HepG2 (cell line): ENCODE data around the gene CTPS2. TPM values are rescaled to one million over a fixed set of nuclear protein-coding genes. Genes with fewer than 3 reads are reported as not detected.

Source experiments
- ATAC-seq: fragments of 200-7000 bp; cut with Tn5 transposase; 3 replicates; pipeline ENCODE4 v1.9.1; 2020; ENCODE audit warnings: mild to moderate bottlenecking, moderate library complexity
- BruUV-seq: library from RNA; stranded (reverse); fragments of 400-500 nt; replicated peaks from 2 replicates; lab custom pipeline; 2021; lab: Mats Ljungman, UMichigan
- CTCF ChIA-PET: fragments of 300-600 bp; formaldehyde crosslinking; extraction: SDS; loops from one replicate; lab custom pipeline; 2021; ENCODE audit warnings: low total read pairs, inconsistent platforms, low intra/inter-chr PET ratio; lab: Yijun Ruan, JAX
- POLR2A ChIA-PET: fragments of 350-600 bp; sonication (Branson Sonifier 250); formaldehyde crosslinking; loops from one replicate; lab custom pipeline; 2020; ENCODE audit warnings: antibody characterized with exemption, inconsistent platforms; lab: Yijun Ruan, JAX
- DNase-seq: peaks from one replicate; pipeline ENCODE4 v3.0.0-alpha.2; 2015; ENCODE audit warnings: low spot score
- FAIRE-seq: peaks from 3 replicates; lab custom pipeline; 2011; peaks lifted over from hg19 to GRCh38; lab: Jason Lieb, UNC
- H2AFZ ChIP-seq: one replicate; pipeline ENCODE4 v1.6.1; 2011; ENCODE audit warnings: low read length, inconsistent platforms
- H3K27ac ChIP-seq: fragments of 300-600 bp; 3 replicates; pipeline ENCODE4 v1.8.0; 2011; ENCODE audit warnings: mixed run types, mild to moderate bottlenecking, mixed read lengths, low read length, inconsistent platforms; ENCODE audit not compliant: insufficient read depth; ENCODE audit errors: extremely low read length
- H3K27me3 ChIP-seq, 2 experiments: fragments of 200-600 bp in 1 of 2; 2 replicates in 1 of 2; 3 replicates in 1 of 2; pipeline versions ENCODE4 v1.6.0 to v1.8.0; 2011; ENCODE audit warnings: low read length in 2 of 2, mild to moderate bottlenecking in 2 of 2, moderate library complexity in 2 of 2, inconsistent platforms in 1 of 2; ENCODE audit not compliant: insufficient read depth in 2 of 2, control insufficient read depth in 1 of 2
- H3K36me3 ChIP-seq, 2 experiments: fragments of 200-600 bp in 1 of 2; replicated peaks in 1 of 2; 2 replicates in 1 of 2; 3 replicates in 1 of 2; pipeline versions ENCODE4 v1.5.1 to v1.8.0; 2011; ENCODE audit warnings: low read length in 2 of 2, inconsistent platforms in 1 of 2; ENCODE audit not compliant: insufficient read depth in 2 of 2, control insufficient read depth in 1 of 2
- H3K4me1 ChIP-seq: 2 replicates; pipeline ENCODE4 v1.5.1; 2012; ENCODE audit warnings: low read length, inconsistent platforms; ENCODE audit not compliant: insufficient read depth
- H3K4me2 ChIP-seq: 2 replicates; pipeline ENCODE4 v1.6.0; 2011; ENCODE audit warnings: low read depth, low read length, inconsistent platforms
- H3K4me3 ChIP-seq, 3 experiments: fragments of 200-600 bp in 1 of 3; sonication (generic), shearing (Covaris generic) in 1 of 3; replicated peaks in 1 of 3; 2 replicates each; pipeline ENCODE4 v1.5.1; 2011 to 2016; ENCODE audit warnings: low read length in 3 of 3, inconsistent platforms in 2 of 3, low read depth in 2 of 3, mild to moderate bottlenecking in 2 of 3, control low read depth in 1 of 3, mixed read lengths in 1 of 3; ENCODE audit not compliant: insufficient read depth in 1 of 3
- H3K79me2 ChIP-seq: one replicate; pipeline ENCODE4 v1.6.1; 2011; ENCODE audit warnings: low read length, inconsistent platforms; ENCODE audit not compliant: insufficient read depth
- H3K9ac ChIP-seq: 2 replicates; pipeline ENCODE4 v1.6.0; 2011; ENCODE audit warnings: mild to moderate bottlenecking, low read depth, low read length, inconsistent platforms; ENCODE audit not compliant: insufficient read depth
- H3K9me3 ChIP-seq: 2 replicates; pipeline ENCODE4 v1.5.1; 2012; ENCODE audit warnings: mild to moderate bottlenecking, low read length
- H4K20me1 ChIP-seq: 2 replicates; pipeline ENCODE4 v1.6.0; 2011; ENCODE audit warnings: inconsistent platforms, mild to moderate bottlenecking, low read length, moderate library complexity; ENCODE audit not compliant: insufficient read depth
- HES4 ChIP-seq: sonication (generic); formaldehyde crosslinking; IDR thresholded peaks from 2 replicates; pipeline ENCODE4 v1.9.0; 2021; ENCODE audit warnings: mild to moderate bottlenecking, missing genetic modification reagents, borderline replicate concordance
- MEIS2 ChIP-seq: sonication (generic); formaldehyde crosslinking; IDR thresholded peaks from 2 replicates; pipeline ENCODE4 v1.9.0; 2021; ENCODE audit warnings: mild to moderate bottlenecking, missing genetic modification reagents
- RBFOX2 ChIP-seq: fragments of 200-400 bp; formaldehyde crosslinking; IDR thresholded peaks from 2 replicates; pipeline ENCODE4 v1.6.1; 2017; ENCODE audit warnings: low read depth, mild to moderate bottlenecking, low read length
- SMARCC2 ChIP-seq: fragments of 450-650 bp; IDR thresholded peaks from 2 replicates; pipeline ENCODE4 v1.6.1; 2017; ENCODE audit warnings: antibody characterized with exemption, mild to moderate bottlenecking
- TP53 ChIP-seq: sonication (generic); formaldehyde crosslinking; conservative IDR thresholded peaks from 2 replicates; pipeline ENCODE4 v1.4.0; 2020; ENCODE audit warnings: missing genetic modification reagents
- ZNF264 ChIP-seq: sonication (generic); formaldehyde crosslinking; IDR thresholded peaks from 2 replicates; pipeline ENCODE4 v1.4.0; 2020; ENCODE audit warnings: missing genetic modification reagents
- ZNF430 ChIP-seq: sonication (generic); formaldehyde crosslinking; IDR thresholded peaks from 2 replicates; pipeline ENCODE4 v1.9.0; 2021; ENCODE audit warnings: mild to moderate bottlenecking, missing genetic modification reagents
- ZNF768 ChIP-seq: sonication (generic); formaldehyde crosslinking; IDR thresholded peaks from 2 replicates; pipeline ENCODE4 v1.4.0; 2020; ENCODE audit warnings: missing genetic modification reagents
- WGBS: methylation state at CpG from one replicate; pipeline ENCODE4 v1.1.6; 2017; ENCODE audit warnings: low lambda C conversion rate; 5-methylcytosine and 5-hydroxymethylcytosine counted together
- in situ Hi-C: cut with HindIII; loops from 2 replicates; pipeline ENCODE4 v1.10.0; 2017; ENCODE audit warnings: low pct_unique_long_range_greater_than_20kb; ENCODE audit not compliant: extremely low pct_ligation_motif_present
- intact Hi-C: fragments of 100-400 bp; cut with micrococcal nuclease; formaldehyde crosslinking; loops from one replicate; pipeline ENCODE4 v1.10.0; 2022; ENCODE audit not compliant: unreplicated experiment
- polyA plus RNA-seq, 8 experiments: library from polyadenylated mRNA; depleted of rRNA in 3 of 8; stranded (reverse) in 7 of 8; unstranded in 1 of 8; fragments of >200 nt; fragmentation: Illumina TruSeq in 4 of 8; extraction: Trizol in 4 of 8; gene quantifications; 2 replicates each; pipeline versions ENCODE4 v1.2.1 to v1.2.3, GENCODE V29; 2011 to 2016; ENCODE audit warnings: low read depth in 4 of 8, missing spikeins in 1 of 8, mixed read lengths in 1 of 8; ENCODE audit not compliant: insufficient read depth in 1 of 8
- total RNA-seq, 5 experiments: library from RNA; depleted of rRNA; stranded (reverse); fragments of >200 nt; fragmentation: Illumina TruSeq; extraction: Trizol; gene quantifications; 2 replicates each; pipeline ENCODE4 v1.2.3, GENCODE V29; 2016; ENCODE audit warnings: low read depth in 1 of 5
- TF ChIP-seq, protein P1 (sequence below): sonication (generic); formaldehyde crosslinking; IDR thresholded peaks from 2 replicates; pipeline ENCODE4 v1.8.0; 2022; ENCODE audit warnings: missing genetic modification reagents, mild to moderate bottlenecking, borderline replicate concordance
- TF ChIP-seq, protein P2 (sequence below): sonication (generic); formaldehyde crosslinking; conservative IDR thresholded peaks from 2 replicates; pipeline ENCODE4 v1.8.1; 2023; ENCODE audit warnings: missing genetic modification reagents

The CTPS2 gene
- total and polyA plus RNA-seq, 2 of the 13 experiments (the other 11 are each of a cell fraction or from before 2014, with no cell fraction given), result 10.3 to 26.1 TPM

DNA sequence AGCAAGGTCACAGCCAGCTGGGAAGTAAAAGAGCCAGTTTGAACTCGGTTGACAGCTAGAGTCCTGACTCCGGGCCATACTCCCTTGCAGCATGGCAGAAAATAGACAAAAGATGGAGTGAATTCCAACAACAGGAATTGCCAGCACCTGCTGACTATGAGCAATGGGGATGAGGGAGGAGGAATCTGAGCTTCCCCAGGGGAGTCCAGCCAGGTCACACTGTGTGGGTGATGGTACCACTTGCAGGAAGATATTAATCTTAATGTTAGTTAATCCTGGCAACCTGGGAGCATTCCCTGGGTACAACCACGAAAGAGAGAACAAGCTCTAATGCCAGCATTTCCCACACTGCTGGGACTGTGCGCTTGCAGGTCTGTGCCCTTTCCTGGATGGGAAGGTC lies 110.6 kb downstream of the CTPS2 start:
- Histone ChIP-seq H4K20me1 (no peaks in the 10 kb centered on the region), H3K27ac (no peak overlapping the region), H3K4me2 (no peak overlapping the region), H3K79me2 (no peaks in the 10 kb centered on the region)
- 96% methylated on average over 3 of the region's 4 CpGs for WGBS
- TF ChIP-seq HES4 (no peak), TP53 (CRISPR knock-in tag) (no peak), ZNF430 (CRISPR knock-in tag) (no peak), SMARCC2 (no peak)
- TF ChIP-seq, protein P1, sequence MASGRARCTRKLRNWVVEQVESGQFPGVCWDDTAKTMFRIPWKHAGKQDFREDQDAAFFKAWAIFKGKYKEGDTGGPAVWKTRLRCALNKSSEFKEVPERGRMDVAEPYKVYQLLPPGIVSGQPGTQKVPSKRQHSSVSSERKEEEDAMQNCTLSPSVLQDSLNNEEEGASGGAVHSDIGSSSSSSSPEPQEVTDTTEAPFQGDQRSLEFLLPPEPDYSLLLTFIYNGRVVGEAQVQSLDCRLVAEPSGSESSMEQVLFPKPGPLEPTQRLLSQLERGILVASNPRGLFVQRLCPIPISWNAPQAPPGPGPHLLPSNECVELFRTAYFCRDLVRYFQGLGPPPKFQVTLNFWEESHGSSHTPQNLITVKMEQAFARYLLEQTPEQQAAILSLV (CRISPR knock-in tag), result no peak
- TF ChIP-seq, protein P2, sequence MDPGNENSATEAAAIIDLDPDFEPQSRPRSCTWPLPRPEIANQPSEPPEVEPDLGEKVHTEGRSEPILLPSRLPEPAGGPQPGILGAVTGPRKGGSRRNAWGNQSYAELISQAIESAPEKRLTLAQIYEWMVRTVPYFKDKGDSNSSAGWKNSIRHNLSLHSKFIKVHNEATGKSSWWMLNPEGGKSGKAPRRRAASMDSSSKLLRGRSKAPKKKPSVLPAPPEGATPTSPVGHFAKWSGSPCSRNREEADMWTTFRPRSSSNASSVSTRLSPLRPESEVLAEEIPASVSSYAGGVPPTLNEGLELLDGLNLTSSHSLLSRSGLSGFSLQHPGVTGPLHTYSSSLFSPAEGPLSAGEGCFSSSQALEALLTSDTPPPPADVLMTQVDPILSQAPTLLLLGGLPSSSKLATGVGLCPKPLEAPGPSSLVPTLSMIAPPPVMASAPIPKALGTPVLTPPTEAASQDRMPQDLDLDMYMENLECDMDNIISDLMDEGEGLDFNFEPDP, result no peak
- TF ChIP-seq, all 625 proteins: peak for 0
- H3K4me3 ChIP-seq, result no peak overlapping the region
- H3K9ac ChIP-seq, result no peak overlapping the region
- in situ Hi-C loops, result no loop called here
- ATAC-seq (no peak), FAIRE-seq (no peak), DNase-seq (no peak)
- peaks cover 21% of the 10 kb centered on the region for H3K4me1 ChIP-seq
- no peaks in the 10 kb centered on the region for H3K27me3 ChIP-seq
- H3K36me3 ChIP-seq, result no peaks in the 10 kb centered on the region; a peak in 2 of 5 replicates
- BruUV-seq, result no TSS peak
- CTCF ChIA-PET, result no interaction called here
- intact Hi-C loops, result no loop called here
- no peak overlapping the region for H2AFZ ChIP-seq
- POLR2A ChIA-PET, result no interaction called here
- H3K9me3 ChIP-seq, result no peaks in the 10 kb centered on the region

DNA sequence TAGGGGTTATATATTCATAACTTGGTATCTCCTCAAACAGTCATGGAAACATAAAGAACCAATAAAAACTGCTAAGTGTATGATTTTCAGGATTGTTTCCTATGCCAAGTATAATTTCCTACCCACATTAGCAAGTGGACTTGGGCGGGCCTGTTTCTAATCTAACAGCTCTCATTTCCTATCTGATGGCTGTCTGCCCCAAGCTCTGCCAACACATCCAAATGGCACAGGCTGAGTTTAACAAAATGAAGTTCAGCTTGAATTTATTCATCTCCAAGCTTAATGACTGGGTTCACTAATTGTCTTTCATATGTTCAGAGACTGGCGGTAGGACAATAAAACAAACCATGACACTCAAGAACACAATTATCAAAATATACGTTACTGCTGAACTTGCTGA lies 118.0 kb downstream of the CTPS2 start:
- no peak overlapping the region for H3K4me2 ChIP-seq
- intact Hi-C loops, result no loop called here
- H3K9ac ChIP-seq, result no peak overlapping the region
- no peaks in the 10 kb centered on the region for H3K36me3 ChIP-seq
- DNase-seq (no peak), ATAC-seq (no peak), FAIRE-seq (no peak)
- H3K27me3 ChIP-seq, result no peaks in the 10 kb centered on the region
- no peaks in the 10 kb centered on the region for H3K9me3 ChIP-seq
- H3K4me3 ChIP-seq, result no peak overlapping the region
- POLR2A ChIA-PET, result no interaction called here
- no peaks in the 10 kb centered on the region for H3K4me1 ChIP-seq
- TF ChIP-seq ZNF768 (no peak), ZNF264 (CRISPR knock-in tag) (no peak), RBFOX2 (no peak), MEIS2 (no peak)
- TF ChIP-seq, all 625 proteins: peak for 0
- Histone ChIP-seq H4K20me1 (no peaks in the 10 kb centered on the region), H3K79me2 (no peaks in the 10 kb centered on the region), H3K27ac (no peak overlapping the region), H2AFZ (no peak overlapping the region)
- WGBS, result 91% methylated on average over 3 of the region's 3 CpGs
- CTCF ChIA-PET, result no interaction called here
- BruUV-seq, result no TSS peak
- in situ Hi-C loops, result no loop called here
